NCI-H82 treated with DMSO at 0.1 percent for 48 hours (cell line): ENCODE data around the gene PRR14L.
"Not testable (repeated sequence)": the region's sequence is repeated elsewhere in the genome, so short reads cannot be mapped to it uniquely, and the experiment has no call there.

Experiments used
- DNase-seq: peaks from one replicate; lab custom pipeline; 2025; ENCODE audit not compliant: unreplicated experiment; lab: John Stamatoyannopoulos, UW

The PRR14L gene

GRCh38 chr22:31742115-31742514, 7.8 kb downstream of the PRR14L start:
- no peak for DNase-seq

- not testable (repeated sequence) for DNase-seq
Measured at GRCh38 chr22:31740314-31740713, 9.6 kb downstream of the PRR14L start.

- no peak for DNase-seq
Measured at GRCh38 chr22:31739795-31740201, 10.1 kb downstream of the PRR14L start.

DNA sequence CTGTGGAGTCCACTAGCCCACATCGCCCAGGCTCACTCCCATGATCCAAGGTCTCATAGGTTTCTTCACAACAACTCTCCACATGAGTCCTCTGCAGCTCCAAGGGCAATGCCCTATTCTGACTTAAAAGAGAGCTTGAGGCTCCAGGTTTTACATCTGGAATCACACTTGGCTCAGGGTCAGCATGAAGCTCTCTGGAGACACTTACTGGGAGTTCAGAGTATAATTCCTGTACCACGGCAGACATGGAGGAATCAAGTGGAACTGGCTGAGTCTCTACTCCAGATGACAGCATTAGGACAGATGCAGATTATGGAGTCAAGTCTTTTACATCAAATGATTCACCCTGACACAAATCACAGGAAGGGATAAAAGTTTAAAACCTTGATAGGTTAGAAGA, 11.4 kb downstream of the PRR14L start:
- DNase-seq, result no peak

DNA sequence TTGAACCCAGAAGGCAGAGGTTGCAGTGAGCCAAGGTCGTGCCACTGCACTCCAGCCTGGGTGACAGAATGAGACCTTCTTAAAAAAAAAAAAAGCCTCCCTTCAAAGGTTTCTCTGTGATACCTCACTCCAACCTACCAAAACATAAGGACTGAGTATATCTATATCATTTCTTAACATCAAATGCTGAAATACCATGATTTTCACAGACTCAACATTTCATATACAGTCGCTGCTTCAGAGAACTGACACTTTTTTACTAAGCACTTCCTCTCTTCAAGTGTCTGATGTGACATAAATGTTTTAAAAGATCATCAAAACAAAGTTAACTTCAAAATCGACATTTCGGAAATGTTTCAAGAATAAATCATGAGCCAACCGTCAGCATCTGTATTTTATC, 12.0 kb downstream of the PRR14L start:
- DNase-seq, result no peak

GRCh38 chr22:31736458-31736857, 13.5 kb downstream of the PRR14L start:
- DNase-seq, result no peak

GRCh38 chr22:31734512-31734911, 15.4 kb downstream of the PRR14L start:
- DNase-seq, result no peak

- DNase-seq, result no peak
Measured at GRCh38 chr22:31733580-31734079, 16.3 kb downstream of the PRR14L start.

DNA sequence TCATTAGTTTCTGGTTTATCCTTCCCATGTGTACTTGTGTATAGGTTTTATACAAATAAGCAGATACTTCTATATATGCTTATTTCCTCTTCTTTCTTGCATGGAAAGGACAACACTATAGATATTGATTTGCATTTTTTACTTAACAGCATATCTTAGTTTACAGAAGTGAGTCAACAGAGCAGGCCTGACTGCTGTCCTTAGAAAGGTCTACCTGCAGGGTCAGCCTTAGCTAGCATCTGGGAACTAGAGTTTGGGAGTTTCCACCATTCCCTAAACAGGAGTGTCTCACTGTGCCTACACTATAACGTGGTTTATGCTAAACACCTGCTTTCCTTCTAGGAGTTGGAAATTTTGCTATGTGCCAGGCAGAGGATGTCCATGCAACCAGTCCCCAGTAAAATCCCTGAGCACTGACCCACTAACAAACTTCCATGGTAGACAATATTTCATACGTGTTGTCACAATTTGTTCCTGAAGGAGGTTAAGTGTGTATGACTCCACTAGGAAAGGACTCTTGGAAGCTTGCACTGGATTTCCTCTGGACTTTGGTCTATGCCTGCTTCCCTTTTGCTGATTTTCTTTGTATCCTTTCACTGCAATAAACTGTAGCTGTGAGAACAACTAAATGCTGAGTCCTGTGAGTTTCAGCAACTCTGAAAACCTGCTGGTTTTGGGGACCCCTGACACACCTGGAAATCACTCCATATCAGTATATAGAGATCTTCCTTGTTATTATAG, 17.7 kb downstream of the PRR14L start:
- DNase-seq, result no peak

DNA sequence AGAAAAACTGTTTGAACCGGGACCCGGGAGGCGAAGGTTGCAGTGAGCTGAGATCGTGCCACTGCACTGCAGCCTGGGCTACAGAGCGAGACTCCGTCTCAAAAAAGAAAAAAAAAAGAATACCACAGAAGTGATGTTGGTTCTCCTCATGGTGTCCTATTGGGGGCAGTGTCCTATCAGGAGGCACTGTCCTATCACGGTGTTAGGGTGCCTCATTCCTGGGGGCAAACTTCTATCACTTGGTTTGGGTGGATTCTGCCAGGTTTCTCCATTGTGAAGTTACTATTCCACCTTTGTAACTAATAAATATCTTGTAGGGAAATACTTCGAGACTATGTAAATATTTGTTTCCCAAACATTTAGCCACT, 19.6 kb downstream of the PRR14L start:
- no peak for DNase-seq

- DNase-seq, result no peak
Measured at GRCh38 chr22:31728857-31729256, 21.1 kb downstream of the PRR14L start.

- no peak for DNase-seq
Measured at GRCh38 chr22:31726692-31727091, 23.2 kb downstream of the PRR14L start.

GRCh38 chr22:31723723-31724122, 26.2 kb downstream of the PRR14L start:
- DNase-seq, result no peak

GRCh38 chr22:31719850-31720471, 30.0 kb downstream of the PRR14L start:
- no peak for DNase-seq

DNA sequence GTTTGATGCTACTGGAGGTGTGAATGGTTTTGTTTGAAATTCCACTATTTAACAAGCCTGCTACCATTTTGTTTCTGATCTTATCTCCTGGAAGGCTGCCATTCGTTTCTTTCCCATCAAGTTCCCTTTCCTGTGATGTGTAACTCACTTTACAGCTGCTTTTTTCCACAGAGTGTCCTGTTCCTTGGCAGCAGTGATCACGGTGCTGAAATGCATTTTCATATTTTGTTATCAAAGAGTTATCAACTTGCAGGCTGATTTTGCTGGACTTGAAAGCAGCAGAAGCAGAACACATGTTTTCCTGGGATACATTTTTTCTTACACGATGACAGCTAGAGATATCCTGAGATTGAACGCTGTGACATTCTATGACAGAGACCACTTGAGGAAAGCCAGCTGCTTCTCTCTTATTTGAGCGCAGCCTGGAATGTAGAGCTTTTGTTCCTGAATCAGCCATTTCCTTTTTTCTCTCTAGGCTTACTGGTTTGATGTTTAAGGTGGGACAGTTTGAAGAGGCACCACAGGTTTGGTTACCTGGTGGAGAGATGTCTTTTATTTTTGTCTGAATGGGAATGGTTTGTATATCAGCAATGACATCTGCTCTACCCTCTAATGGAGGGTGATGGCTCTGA, 34.7 kb downstream of the PRR14L start:
- DNase-seq, result no peak

DNA sequence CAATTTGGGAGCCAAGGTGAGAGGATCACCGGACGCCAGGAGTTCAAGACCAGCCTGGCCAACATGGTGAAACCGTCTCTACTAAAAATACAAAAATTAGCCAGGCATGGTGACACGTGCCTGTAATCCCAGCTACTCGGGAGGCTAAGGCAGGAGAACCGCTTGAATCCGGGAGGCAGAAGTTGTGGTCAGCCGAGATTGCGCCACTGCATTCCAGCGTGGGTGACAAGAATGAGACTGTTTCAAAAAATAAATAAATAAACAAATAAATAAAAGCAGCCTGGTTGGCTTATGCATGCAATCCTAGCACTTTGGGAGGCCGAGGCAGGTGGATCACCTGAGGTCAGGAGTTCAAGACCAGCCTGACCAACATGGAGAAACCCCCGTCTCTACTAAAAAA, 38.7 kb downstream of the PRR14L start:
- not testable (repeated sequence) for DNase-seq

DNA sequence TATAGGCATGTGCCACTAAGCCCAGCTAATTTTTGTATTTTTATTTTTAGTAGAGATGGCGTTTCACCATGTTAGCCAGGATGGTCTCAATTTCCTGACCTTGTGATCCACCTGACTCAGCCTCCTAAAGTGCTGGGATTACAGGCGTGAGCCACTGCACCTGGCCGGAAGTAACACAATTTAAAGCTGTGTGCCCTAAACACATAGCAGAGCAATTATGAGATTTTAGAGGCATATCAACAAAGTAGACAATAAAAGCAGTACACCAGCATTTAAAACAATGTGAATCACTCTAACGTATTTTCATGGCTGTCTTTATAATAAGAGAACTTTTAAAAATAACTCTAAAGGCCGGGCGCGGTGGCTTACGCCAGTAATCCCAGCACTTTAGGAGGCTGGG, 42.4 kb downstream of the PRR14L start:
- no peak for DNase-seq

DNA sequence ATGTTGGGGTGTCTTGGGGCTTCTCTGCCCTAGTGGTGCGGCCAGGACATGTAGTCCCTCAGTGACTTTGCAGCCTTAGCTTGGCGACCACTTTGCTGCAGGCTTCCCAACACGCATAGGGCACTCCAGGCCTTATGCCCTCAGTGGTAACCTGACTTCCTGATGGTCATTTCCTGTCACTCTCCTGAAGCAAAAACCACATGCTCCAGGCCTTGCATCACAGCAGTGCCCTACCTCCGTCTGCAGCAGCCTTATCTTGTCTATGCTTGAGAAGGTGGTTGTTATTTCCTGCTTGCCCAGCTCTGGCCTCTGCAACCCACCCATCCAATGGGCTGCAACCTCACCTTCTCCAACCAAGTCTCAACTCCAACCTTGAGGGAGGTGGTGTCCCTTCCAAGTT, 54.5 kb downstream of the PRR14L start:
- no peak for DNase-seq

GRCh38 chr22:31694046-31694445, 55.9 kb downstream of the PRR14L start:
- not testable (repeated sequence) for DNase-seq

DNA sequence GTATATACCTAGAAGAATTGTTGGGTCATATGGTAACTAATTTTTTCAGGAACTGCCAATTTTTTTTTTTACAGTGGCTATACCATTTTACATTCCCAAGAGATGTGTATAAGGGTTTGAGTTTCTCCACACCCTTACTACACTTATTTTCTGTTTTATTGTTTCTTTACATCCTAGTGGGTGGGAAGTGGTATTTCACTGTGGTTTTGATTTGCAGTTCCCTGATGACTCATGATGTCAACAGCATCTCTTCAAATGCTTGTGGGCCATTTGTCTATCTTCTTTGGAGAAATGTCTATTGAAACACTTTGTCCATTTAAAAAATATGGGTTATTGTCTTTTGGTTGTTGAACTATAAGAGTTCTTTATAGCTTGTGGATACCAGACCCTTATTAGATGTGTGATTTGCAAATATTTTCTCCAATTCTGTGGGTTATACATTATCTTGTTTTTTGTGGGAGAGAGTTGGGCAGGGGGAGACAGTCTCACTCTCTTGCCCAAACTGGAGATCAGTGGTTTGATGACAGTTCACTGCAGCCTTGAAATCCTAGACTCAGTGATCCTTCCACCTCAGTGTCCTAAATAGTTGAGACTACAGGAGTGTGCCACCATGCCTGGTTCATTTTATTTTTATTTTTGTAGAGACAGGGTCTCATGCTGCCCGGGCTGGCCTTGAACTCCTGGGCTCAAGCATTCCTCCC, 57.6 kb downstream of the PRR14L start:
- DNase-seq, result no peak

- no peak for DNase-seq
Measured at GRCh38 chr22:31691408-31691807, 58.5 kb downstream of the PRR14L start.
